Peyer's patch (tissue), 4 donors: ENCODE measurements around the gene ORAI2.

ENCODE experiments used
- POLR2A ChIP-seq, 2 donors: fragments of 450-650 bp; IDR thresholded peaks; one replicate each; pipeline ENCODE4 v1.5.1; 2017; ENCODE audit warnings: antibody characterized with exemption in 2 of 2, mild to moderate bottlenecking in 2 of 2, moderate library complexity in 2 of 2
- TF ChIP-seq, protein P1 (sequence below), 6 experiments: fragments of 450-650 bp in 4 of 6; fragments of 200-600 bp in 2 of 6; sonication (generic) in 1 of 6; IDR thresholded peaks; one replicate each; pipeline ENCODE4 v1.5.1; 2017 to 2019; ENCODE audit warnings: antibody characterized with exemption in 6 of 6, mild to moderate bottlenecking in 3 of 6, moderate library complexity in 1 of 6

DNA sequence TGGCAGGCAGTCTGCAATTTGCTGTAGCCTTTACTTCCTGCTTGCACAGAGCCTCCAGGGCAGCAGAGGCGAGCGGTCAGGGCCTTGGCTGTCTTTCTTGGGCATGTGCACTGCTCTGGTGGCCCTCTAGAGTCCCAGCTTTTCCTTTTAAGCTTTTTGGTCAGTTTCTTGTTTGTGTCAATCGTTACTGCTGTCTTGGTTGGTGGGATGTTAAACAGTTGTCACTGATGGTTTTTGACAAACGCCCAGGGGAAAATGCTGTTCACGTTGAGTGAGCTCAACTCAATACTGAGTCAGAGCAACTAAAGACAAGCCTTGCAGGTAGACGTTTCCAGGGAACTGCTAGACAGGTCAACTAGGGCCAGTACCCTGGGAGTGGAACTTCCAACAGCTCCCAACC is 23.3 kb upstream of the ORAI2 start:
- TF ChIP-seq, protein P1, sequence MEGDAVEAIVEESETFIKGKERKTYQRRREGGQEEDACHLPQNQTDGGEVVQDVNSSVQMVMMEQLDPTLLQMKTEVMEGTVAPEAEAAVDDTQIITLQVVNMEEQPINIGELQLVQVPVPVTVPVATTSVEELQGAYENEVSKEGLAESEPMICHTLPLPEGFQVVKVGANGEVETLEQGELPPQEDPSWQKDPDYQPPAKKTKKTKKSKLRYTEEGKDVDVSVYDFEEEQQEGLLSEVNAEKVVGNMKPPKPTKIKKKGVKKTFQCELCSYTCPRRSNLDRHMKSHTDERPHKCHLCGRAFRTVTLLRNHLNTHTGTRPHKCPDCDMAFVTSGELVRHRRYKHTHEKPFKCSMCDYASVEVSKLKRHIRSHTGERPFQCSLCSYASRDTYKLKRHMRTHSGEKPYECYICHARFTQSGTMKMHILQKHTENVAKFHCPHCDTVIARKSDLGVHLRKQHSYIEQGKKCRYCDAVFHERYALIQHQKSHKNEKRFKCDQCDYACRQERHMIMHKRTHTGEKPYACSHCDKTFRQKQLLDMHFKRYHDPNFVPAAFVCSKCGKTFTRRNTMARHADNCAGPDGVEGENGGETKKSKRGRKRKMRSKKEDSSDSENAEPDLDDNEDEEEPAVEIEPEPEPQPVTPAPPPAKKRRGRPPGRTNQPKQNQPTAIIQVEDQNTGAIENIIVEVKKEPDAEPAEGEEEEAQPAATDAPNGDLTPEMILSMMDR (IDR thresholded peaks at IDR 0.05) = no peak
- no peak for TF ChIP-seq POLR2A (IDR thresholded peaks at IDR 0.05)
